Heart left ventricle (tissue), 13 donors: ENCODE data around the gene EYA4.

Source experiments
- CTCF ChIP-seq, 12 donors: fragments of 200-600 bp; sonication (generic) in 4 of 12; IDR thresholded peaks; one replicate each; pipeline versions ENCODE4 v1.5.0 to v1.8.0; 2018 to 2022; ENCODE audit warnings: antibody characterized with exemption in 12 of 12, mild to moderate bottlenecking in 5 of 12
- POLR2A ChIP-seq, 2 donors: fragments of 450-650 bp; IDR thresholded peaks; one replicate each; pipeline ENCODE4 v1.6.1; 2017; ENCODE audit warnings: antibody characterized with exemption in 2 of 2, mild to moderate bottlenecking in 2 of 2, moderate library complexity in 2 of 2
- donor health status: ischemic (EF 13 %, LVEDD 7.1; RV severe dilation, severe dysfunction).
- donor health status: DM: no; HTN: yes; CAD: no.
- donor health status: DM: no; HTN: no; CAD: no.
- donor health status: ischemic (EF 25% LVEDD 6.9; RV normal size, moderate dysfunction).
- donor health status: ischemic (EF 25% LVEDD 5.7; RV mildly dilated, moderate dysfunction).
- donor health status: ischemic (EF 35%, LVEDD 5.7; RV mildly dilated, moderate dysfunction).
- donor health status: nonischemic (EF 11% LVEDD 7.7; RV severe dilation, severe dysfunction).
- donor health status: DM: yes; HTN: yes; CAD: no.
- donor health status: PGD.
- donor health status: ischemic (EF 29% LVEDD 5.4; RV normal size, mild dysfunction).
- donor health status: nonischemic (EF 23%, LVEDD 6.1; RV moderate dilation, normal function).

DNA sequence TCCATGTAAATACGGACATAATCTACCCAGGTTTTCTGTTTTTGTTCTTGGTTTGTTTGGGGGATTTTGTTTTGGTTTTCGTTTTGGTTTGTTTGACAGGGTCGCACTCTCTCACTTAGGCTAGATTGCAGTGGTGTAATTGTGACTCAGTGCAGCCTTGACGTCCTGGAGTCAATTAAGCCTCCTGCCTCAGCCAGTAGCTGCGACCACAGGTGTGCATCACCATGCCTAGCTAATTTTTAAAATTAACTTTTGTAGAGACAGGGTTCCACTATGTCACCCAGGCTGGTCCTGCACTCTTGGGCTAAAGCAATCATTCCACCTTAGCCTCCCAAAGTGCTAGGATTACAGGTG, 37.8 kb upstream of the EYA4 start:
- TF ChIP-seq POLR2A (IDR thresholded peaks at IDR 0.05) (no peak), CTCF (IDR thresholded peaks at IDR 0.05) (no peak)
